ENCODE results near the gene P3H3.
"Not testable (repeated sequence)": the region's sequence is repeated elsewhere in the genome, so short reads cannot be mapped to it uniquely, and the experiment has no call there.

The P3H3 gene

DNA sequence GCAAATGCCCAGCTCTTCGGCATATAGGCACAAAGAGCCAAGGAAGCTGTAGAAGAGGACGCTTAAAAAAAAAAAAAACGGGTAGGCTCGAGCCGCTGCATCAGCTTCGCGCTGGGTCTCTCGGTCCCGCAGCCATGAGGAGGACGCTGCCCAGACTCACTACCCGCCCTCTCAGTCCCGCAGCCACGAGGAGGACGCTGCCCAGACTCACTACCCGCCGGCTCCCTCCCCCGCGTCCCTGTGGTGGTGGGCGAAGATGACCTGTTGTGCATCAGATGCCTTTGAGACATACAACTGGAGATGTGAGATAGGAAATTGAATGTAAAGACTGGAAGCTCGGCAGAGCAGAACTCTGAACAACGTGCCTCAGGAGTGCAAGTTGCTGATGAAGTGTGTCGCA is 56.3 kb downstream of the P3H3 start:
- H3K27ac ChIP-seq: no peak overlapping the region
- no peak for DNase-seq (ENCODE audit: low read depth, low spot score)

- not testable (repeated sequence) for DNase-seq (ENCODE audit: low read depth, low spot score); H3K27ac ChIP-seq
These were observed 58.2 kb downstream of the P3H3 start for GRCh38 chr12:6886206-6886999.

- no peak overlapping the region for H3K27ac ChIP-seq
- DNase-seq (ENCODE audit: low read depth, low spot score): no peak
These were observed 59.3 kb downstream of the P3H3 start for GRCh38 chr12:6887460-6887859.

- no peak for DNase-seq (ENCODE audit: low read depth, low spot score)
- no peak overlapping the region for H3K27ac ChIP-seq
These were observed 60.2 kb downstream of the P3H3 start for GRCh38 chr12:6888360-6888759.

DNA sequence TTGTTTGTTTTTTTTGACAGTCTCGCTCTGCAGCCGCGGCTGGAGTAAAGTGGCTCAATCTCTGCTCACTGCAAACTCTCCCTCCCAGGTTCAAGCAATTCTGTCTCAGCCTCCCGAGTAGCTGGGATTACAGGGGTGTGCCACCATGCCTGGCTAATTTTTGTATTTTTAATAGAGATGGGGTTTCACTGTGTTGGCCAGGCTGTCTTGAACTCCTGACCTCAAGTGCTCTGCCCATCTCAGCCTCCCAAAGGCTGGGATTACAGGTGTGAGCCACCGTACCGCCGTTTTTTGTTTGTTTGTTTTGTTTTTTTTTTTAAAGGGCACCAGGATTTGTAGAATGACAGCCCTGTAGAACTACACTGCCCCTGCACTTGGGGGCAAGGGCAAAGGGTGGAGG is 60.6 kb downstream of the P3H3 start:
- not testable (repeated sequence) for H3K27ac ChIP-seq; DNase-seq (ENCODE audit: low read depth, low spot score)
